ENCODE measurements around the gene OSBPL1A.
"Not testable (repeated sequence)": the region's sequence is repeated elsewhere in the genome, so short reads cannot be mapped to it uniquely, and the experiment has no call there.

OSBPL1A gene

DNA sequence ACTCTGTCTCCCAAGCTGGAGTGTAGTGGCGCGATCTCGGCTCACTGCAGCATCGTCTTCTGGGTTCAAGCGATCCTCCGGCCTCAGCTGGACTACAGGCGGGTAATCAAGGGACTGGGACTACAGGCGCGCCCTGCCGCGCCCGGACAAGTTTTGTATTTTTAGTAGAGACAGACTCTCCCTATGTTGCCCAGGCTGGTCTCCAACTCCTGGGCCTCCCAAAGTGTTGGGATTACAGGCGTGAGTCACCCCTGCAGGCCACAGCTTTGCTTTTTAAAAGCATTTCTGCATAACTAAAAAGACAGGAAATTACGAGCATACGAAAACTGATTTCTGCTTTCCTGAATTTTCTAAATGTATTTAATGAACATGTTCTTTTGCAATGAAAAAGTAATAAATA lies 916 bp upstream of the OSBPL1A start:
- in situ Hi-C loops (cut with HindIII; ENCODE audit: low sequenced_read_pairs): no loop called here

DNA sequence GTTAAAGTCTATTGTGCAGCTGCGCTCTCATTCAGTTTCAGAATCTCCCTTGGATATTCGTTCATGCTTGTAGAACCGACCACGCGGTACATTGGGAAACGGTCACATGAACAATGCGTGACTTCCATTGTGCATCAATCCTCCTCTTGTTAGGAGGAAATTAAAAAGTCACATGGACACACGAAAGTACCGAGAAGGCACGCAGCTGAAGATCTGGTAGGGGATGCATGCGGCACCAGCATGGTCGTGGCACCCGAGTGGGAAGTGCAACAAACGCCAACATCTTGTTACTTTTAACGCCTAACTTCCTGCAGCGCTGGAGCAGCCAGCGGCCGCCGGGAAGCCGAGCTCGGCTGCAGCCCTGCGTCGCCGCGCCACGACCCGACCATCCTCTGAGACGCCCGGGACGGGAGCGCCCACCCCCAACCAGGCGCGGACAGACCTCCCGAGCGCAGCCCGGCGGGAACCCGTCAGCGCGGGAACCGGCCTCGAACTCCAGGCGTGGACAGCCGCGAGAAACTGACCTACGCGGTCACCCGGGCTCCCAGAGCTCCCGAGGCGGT lies 412 bp downstream of the OSBPL1A start:
- in situ Hi-C loops (cut with HindIII; ENCODE audit: low sequenced_read_pairs): no loop called here

DNA sequence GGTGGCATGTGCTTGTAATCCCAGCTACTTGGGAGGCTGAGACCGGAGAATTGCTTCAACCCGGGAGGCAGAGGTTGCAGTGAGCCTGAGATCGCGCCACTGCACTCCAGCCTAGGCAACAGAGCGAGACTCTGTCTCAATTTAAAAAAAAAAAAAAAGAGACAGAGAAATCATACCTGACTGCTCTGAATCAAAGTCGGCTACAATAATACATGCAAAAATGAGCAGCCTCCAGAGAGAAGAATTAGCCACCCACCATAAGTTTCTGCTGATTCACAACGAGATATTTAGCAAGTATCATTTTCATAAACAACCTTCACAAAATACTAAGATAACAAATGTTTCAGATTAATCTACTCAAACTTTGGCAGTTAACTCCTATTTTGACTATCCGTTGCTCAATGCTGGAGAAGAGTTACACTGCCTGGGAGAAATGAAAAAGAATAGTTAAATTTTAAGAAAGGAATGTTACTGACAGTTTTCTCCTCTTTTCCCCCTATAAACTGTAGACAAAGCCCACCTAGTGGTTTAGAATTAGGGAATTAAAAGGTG lies 1.5 kb downstream of the OSBPL1A start:
- in situ Hi-C loops (cut with HindIII; ENCODE audit: low sequenced_read_pairs): no loop called here

DNA sequence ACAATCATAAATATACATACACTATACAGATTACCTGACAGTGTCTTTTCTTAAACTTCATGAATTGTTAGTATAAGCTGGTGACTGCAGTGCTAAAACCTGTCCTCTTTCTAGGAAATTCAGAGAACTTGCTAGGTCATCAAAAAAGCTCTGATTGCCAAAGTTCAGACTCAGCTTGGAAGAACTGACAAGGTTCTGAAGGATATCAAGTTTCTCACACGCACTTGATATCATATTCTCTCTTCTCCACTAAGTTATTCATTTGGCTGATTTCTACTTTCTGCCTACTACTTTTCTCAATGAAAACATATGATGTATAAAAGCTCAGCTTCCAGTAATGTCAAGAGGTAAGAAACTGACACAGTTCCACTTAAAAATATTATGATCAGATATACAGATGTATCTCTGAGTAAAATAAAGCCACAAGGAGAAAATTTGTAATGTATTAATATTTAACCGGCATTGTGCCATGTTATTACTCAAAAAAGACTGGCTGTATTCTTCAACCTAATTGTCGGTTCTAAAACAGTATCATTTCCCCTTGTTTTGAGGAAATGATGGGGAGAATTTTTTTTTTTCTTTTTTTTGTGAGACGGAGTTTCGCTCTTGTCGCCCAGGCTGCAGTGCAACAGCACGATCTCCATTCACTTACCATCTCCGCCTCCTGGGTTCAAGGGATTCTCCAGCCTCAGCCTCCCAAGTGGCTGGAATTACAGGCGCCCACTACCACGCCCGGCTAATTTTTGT lies 2.4 kb downstream of the OSBPL1A start:
- in situ Hi-C loops (cut with HindIII; ENCODE audit: low sequenced_read_pairs): no loop called here

DNA sequence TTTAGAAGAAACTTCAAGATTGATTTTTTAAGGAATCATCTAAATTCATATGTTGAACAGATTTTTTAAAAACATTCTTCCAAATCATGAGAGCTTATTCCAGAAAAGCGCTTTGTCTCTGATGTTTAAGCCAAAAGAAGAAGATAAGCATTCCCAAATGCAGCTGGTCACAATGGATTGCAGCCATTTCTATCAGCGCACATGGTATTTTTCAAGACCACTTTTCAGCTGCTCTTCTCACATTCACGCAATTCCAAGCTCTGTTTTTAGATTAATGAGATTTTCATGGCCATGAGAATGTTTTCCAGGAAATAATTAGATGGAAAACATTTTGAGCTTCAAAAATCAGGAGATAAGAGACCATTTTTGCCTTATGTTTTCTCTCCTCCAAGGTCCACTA lies 8.7 kb downstream of the OSBPL1A start:
- in situ Hi-C loops (cut with HindIII; ENCODE audit: low sequenced_read_pairs): no loop called here

DNA sequence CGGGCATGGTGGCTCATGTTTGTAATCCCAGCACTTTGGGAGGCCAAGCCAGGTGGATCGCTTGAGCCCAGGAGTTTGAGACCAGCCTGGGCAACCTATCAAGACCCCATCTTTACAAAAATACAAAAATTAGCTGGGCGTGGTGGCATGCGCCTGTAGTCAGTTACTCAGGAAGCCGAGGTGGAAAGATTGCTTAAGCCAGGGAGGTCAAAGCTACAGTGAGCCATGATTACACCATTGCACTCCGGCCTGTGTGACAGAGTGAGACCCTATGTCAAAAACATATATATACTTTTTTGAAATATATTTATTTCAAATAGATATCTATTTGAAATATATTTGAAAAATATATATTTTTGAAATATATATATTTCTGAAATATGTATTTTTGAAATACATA lies 10.9 kb downstream of the OSBPL1A start:
- in situ Hi-C loops (cut with HindIII; ENCODE audit: low sequenced_read_pairs): no loop called here

DNA sequence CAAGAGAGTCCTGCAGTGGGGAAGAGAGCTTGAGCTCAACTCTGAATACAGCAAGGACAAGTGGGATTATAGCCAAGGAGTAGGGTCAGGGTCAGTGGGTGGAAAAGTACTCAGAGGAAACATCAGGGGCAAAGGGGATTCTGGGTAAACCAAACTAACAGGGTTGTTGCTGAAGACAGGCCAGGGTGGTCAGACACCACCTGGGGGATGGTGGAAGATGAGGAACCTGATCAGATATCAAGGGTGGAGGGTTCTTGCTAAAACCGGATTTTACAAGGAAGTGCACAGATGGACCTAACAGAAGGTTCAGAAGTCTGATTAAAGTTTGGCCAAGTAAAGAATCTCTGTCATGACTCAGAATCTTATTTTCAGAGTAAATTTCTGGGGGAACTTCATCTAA lies 16.5 kb downstream of the OSBPL1A start:
- in situ Hi-C loops (cut with HindIII; ENCODE audit: low sequenced_read_pairs): no loop called here

DNA sequence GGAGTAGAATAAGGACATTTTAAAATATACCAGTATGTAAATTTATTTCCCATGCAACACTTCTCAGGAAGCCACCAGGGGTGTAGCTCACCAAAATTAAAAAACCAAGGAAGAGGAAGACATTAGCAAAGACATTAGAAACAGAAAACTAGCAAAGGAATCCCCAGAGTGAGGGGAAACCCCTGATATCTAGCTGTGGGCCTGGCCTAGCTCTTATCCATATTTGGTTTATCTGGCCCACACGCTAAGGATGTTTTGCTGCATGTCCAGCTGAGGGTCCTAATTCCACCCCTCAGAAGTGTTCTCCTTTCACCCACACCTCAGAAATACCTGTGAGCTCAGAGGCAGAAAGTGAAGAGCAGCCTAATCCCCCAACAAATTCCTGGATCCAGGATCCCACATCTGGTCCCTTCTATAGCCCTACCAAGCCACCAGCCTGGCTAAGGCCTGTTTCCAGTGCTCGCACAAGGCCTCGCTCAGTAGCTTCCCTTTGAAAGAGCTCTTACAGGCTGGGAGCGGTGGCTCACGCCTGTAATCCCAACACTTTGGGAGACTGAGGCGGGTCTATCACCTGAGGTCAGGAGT lies 17.4 kb downstream of the OSBPL1A start:
- in situ Hi-C loops (cut with HindIII; ENCODE audit: low sequenced_read_pairs): no loop called here

DNA sequence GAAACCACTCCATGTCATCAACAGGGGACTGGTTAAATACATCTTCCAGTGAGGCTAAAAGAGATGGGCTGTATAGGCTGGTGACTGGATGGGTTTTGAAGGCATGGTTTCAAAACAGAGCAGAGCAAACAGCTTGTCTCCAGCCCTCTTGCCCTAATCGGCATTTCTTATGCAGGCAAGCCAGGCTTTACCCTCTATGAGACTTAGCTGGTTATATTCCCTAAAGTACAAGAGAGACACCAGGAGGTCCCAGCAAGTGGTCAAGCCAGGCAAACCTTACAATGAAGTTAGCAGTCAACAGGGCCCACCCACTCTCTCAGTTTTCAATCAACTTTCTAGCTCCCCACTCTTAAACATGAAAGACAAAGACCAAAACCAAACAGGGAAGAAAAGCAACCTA lies 19.0 kb downstream of the OSBPL1A start:
- in situ Hi-C loops (cut with HindIII; ENCODE audit: low sequenced_read_pairs): no loop called here

DNA sequence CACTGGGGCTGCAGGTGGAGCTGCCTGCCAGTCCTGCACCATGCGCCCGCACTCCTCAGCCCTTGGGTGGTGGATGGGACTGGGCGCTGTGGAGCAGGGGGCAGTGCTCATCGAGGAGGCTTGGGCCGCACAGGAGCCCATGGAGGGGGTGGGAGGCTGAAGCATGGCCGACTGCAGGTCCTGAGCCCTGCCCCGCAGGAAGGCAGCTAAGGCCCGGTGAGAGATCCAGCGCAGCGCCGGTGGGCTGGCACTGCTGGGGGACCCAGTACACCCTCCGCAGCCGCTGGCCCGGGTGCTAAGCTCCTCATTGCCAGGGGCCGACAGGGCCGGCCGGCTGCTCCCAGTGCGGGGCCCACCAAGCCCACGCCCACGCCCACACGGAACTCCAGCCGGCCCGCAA lies 21.1 kb downstream of the OSBPL1A start:
- in situ Hi-C loops (cut with HindIII; ENCODE audit: low sequenced_read_pairs): not testable (repeated sequence)

DNA sequence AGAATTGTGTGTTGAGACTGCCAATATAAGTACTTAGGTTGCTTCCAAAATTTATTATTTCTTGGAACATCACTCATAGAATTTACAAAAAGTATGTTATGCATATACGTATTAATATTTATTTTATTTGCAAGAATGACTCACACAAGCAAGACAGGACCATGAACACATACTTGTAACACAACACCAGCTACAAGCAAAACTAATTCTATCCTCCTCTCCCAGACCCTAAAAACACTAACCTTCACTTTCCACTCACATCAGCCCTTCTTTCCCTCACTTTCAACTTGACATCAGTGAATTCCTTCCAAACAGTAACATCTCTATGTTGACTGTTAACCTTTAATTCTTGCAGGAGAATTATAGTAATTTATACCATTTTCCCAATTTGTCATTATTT lies 24.3 kb downstream of the OSBPL1A start:
- in situ Hi-C loops (cut with HindIII; ENCODE audit: low sequenced_read_pairs): no loop called here

DNA sequence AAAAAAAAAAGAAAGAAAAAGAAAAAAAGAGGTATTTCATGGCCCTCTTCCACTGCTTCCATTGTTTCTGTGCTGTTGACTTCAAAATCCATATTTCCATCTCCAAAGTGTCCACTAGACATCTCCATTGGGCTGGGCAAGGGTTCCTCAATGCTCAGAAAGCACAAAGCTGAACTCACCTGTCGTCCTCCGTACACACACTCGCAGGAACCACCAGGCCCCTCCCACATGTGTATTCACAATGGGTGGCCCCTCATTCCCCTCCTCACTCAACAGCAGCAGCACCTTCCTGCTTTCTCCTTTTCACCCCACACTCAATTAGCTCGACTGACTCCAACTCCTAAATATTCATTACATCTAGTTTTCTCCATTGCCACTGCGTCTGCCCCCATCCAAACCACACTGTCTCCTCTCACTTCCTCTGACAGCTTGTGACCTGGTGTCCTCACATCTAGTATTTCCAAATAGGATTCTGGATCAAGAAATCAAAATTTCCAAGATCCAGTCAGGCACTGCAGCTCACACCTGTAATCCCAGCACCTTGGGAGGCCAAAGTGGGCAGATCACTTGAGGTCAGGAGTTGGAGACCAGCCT lies 25.2 kb downstream of the OSBPL1A start:
- in situ Hi-C loops (cut with HindIII; ENCODE audit: low sequenced_read_pairs): no loop called here

DNA sequence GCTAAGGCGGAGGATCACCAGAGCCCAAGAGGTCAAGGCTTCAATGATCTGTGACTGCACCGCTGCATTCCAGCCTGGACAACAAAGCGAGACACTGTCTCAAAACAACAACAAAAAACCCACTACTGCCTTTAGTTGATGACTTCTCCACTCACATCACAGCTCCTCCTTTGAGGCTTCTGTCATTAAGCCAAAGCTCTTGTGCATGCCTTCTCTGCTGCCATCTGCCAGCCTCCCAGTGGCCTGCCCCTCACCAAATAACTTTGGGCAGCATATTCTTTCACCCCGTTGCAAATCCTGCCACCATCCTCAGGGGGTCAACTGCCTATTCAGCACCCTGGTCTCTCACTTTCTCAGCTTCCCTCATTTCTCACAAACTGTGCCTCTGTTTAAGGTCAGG lies 27.5 kb downstream of the OSBPL1A start:
- in situ Hi-C loops (cut with HindIII; ENCODE audit: low sequenced_read_pairs): no loop called here

DNA sequence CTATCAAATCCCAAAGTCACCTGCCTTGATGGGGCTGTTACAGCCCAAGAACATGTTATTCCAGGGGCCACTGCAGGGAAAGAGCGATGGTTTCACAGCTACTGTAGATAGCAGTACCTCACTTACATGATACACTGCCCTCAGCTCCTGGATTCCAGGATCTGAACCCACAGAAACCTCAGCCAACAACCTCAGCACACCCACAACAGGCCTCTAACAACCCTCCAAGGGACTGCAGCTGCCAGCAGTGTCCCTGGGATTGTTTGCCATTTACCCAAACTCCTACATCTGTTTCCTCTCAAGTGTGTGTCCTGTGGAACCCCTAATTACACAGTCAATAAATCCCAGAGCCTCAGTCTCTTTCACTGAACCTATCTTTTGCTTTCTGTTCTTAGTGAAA lies 28.2 kb downstream of the OSBPL1A start:
- in situ Hi-C loops (cut with HindIII; ENCODE audit: low sequenced_read_pairs): no loop called here

DNA sequence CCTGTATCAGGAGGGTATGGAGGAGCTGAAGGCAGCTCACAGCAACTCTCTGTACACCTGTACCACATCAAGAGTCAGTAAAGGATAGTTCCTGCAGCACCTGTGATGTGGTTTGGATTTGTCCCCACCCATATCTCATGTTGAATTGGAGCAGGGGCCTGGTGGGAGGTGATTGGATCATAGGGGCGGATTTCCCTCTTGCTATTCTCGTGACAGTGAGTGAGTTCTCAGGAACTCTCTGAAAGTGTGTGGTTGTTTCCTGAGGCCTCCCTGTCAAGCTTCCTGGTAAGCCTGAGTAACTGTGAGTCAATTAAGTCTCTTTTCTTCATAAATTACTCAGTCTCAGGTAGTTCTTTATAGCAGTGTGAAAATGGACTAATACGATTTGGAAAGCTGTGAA lies 28.9 kb downstream of the OSBPL1A start:
- in situ Hi-C loops (cut with HindIII; ENCODE audit: low sequenced_read_pairs): no loop called here

DNA sequence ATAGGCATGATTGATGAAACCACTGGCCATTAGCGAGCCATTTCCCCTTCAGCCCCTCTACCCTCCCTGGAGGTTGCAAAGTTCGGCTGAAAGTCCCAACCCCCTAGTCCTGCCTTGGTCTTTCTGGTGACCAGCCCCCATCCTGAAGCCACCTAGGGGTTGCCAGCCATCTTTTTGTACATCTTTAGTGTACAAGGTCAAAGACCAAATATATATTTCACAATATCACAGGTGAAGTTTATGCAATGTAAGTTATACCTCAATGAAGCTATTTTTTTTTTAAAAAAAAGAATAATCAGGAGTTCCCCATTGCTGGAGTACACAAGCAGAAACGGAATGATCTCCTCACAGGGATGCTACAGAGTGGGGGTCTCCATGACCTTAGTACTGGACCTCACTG lies 31.3 kb downstream of the OSBPL1A start:
- in situ Hi-C loops (cut with HindIII; ENCODE audit: low sequenced_read_pairs): no loop called here

DNA sequence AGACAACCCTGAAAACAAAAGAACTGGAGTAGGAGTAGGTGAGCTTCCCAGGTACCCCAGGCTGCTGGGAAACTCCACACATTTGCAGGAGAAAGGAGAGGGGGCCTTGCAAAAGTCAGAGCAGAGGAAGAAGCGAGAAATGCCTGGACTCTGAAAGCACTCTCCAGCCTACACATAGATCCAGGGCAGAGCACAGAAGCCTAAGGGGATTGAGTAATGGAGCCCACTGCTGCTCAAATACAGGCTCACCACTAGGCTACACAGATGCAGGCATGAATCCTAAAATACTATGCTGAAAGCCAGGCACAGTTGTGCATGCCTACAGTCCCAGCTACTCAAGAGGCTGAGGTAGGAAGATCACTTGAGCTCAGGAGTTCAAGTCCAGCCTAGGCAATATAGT lies 33.4 kb downstream of the OSBPL1A start:
- in situ Hi-C loops (cut with HindIII; ENCODE audit: low sequenced_read_pairs): no loop called here

DNA sequence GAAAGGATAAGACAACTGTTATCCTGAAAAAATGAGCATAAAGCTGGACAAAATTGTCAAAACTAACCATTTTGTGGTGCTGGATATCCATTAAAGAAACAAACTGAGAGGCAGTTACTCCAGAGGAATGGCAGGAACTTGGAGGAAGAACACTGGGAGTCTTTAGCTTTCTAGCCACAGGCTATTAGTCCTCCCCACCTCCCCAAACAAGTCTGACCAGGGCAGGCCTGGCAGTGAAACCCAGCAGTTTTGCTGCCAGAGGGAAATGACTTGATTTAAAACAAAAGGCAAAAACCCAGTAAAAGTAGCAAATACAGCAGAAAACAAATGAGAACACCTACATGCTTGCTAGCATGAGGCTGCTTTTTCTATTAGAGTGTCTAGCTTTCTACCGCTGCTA lies 34.9 kb downstream of the OSBPL1A start:
- in situ Hi-C loops (cut with HindIII; ENCODE audit: low sequenced_read_pairs): no loop called here

DNA sequence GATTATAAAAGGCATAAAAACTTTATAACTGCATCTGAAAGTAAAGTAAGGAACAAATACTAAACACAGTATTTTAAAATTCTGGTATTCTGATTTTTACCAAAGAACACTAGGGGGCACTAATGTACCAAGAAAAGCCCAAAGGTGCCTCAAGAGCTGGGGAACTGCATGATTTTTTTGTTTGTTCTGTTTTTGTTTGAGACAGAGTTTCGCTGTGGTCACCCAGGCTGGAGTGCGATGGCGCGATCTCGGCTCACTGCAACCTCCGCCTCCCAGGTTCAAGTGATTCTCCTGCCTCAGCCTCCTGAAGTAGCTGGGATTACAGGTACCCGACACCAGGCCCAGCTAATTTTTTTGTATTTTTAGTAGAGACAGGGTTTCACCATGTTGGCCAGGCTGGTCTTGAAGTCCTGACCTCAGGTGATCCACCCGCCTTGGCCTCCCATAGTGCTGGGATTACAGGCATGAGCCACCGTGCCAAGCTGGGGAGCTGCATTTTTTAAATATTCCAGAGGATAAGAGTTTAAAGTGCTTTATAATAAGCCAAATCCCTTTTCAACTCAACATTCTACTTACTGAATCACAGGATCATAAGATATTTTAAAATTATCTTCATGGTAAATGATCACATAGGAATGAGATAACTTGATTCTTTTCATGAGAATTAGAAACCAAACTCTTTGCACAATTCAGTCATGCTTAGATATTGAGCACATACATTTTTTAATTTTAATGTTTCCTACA lies 37.7 kb downstream of the OSBPL1A start:
- in situ Hi-C loops (cut with HindIII; ENCODE audit: low sequenced_read_pairs): not testable (repeated sequence)

DNA sequence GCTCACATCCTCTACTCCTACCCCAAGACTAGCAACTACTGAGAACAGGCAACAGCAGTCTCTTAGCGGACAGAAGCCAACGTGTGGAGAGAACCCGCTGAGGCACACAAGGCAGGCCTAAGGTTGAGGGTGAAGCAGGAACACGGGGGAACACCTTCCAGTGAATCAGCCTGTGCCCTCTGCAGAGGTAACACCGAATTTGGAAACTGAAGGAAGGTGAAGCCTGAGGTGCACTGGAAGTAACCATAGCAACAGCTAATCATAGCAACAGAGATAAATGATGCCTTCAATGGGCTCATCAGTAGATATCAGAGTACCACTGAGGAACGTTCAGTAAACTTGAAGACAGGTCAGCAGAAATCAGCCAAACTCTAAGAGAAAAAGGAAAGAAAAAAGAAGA lies 43.3 kb downstream of the OSBPL1A start:
- in situ Hi-C loops (cut with HindIII; ENCODE audit: low sequenced_read_pairs): no loop called here

DNA sequence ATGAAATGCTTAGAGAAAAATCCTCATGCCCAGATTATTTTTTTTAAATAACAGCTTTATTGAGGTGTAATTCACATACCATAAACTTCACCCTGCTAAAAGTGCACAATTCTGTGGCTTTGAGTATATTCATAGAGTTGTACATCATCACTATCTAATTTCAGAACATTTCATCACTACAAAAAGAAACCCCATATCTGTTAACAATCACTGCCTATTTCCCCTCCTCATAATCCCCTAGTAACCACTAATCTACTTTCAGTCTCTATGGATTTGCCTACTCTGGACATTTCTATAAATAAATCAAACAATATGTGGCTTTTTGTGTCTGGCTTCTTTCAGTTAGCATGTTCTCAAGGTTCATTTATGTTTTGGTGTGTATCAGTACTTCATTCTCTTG lies 51.4 kb downstream of the OSBPL1A start:
- in situ Hi-C loops (cut with HindIII; ENCODE audit: low sequenced_read_pairs): no loop called here
